ENCODE data around the gene TCP11X2.
"Not testable (repeated sequence)": the region's sequence is repeated elsewhere in the genome, so short reads cannot be mapped to it uniquely, and the experiment has no call there.

The TCP11X2 gene

DNA sequence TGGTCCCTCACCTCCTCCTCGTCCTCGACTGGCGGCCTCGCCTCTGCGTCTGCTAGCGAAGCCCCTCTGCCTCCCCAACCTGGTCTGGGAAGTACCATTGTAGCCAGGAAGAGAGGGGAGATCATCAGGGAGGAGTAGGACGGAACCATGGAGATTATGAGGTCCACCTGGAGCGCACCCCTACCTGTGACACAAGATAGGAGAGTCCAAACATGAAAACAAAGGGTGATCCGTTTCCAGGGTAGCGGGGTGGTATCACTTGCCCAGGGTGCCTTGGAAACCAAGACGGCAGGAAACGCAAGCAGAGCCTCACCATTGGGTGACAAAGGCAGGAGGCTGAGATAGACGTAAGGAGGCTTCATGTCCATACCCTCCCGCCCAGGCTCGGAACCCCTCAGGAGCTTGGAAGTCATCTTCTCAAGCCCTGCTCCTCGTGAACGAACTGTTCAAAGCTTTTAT is at the start of gene TCP11X2:
Gene TCP11X2, minus strand, starts transcription at position 51 of the 459 bp plus-strand sequence.
- DNase-seq (ENCODE audit: low spot score) = not testable (repeated sequence)

DNA sequence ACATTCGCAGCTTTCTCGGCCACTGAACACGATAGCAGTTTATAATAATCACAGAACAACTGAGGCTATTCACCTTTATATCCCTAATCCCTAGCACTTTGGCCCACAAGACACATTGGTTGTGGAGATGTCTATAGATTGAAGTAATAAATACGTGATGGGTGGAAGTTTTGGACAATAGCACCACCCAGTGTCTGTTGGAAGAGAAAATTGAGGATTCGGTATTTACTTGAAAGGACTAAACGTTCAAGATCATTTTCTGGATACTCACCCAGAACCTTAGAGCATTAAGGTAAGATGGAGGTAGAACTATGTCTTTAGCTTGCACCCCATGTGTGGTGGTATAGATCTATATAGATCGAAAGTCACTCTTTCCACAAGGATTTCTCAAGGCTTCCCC is 45.7 kb upstream of the TCP11X2 start:
- no peak for DNase-seq (ENCODE audit: low spot score)
- TF ChIP-seq, protein P1, sequence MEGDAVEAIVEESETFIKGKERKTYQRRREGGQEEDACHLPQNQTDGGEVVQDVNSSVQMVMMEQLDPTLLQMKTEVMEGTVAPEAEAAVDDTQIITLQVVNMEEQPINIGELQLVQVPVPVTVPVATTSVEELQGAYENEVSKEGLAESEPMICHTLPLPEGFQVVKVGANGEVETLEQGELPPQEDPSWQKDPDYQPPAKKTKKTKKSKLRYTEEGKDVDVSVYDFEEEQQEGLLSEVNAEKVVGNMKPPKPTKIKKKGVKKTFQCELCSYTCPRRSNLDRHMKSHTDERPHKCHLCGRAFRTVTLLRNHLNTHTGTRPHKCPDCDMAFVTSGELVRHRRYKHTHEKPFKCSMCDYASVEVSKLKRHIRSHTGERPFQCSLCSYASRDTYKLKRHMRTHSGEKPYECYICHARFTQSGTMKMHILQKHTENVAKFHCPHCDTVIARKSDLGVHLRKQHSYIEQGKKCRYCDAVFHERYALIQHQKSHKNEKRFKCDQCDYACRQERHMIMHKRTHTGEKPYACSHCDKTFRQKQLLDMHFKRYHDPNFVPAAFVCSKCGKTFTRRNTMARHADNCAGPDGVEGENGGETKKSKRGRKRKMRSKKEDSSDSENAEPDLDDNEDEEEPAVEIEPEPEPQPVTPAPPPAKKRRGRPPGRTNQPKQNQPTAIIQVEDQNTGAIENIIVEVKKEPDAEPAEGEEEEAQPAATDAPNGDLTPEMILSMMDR (IDR thresholded peaks at IDR 0.05; ENCODE audit: extremely low read depth, missing control alignments) = no peak

DNA sequence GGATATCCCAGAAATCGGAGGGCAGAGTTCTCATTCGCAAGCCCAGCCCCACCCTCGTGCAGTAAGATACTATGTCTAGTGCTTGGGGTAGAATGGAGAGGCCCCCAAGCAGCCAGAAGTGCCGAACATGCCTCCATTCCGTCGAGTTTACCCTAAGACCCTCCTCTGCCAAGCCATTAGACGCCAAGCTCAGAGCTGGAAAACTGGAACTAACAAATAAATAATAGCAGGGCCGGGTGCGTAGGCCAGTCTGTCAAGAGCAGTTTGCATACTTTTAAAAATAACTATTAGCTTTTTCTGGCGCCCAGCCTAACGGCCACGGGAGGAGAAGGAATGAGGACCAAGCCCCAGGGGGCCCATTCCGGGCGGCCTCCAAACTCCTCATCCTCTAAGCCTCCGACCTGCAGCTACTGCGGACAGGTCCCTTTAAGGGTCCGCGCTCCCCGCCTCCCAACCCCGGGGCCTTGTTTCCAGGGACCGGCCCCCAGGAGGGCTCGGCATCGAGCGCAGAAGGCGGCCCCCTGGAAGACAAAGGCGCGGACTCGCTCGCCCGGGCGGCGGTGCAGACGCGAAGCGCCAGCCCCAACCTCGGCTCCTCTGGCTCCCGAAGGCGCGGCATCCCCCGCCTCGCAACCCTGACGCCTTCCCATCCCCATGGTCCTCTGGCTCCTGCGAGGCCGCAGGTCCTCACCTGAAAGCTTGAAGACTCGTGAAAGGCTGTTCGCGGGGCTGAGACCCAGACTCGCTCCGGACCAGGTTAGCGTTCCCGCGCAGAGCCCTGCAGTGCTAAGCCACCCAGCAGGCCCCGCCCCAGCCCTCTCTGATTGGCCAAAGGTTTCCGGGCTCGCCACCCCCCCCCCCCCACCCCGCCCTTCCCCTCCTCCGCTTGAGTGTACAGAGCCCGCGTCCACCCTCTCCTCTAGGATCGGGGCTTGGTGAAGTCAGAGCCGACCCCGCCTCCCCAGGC is 44.6 kb upstream of the TCP11X2 start, which contains the start of gene TMSB15A:
Gene TMSB15A, minus strand, starts transcription at position 765 of the 967 bp plus-strand sequence.
- peak; percentile 41 for DNase-seq (ENCODE audit: low spot score)
- TF ChIP-seq, protein P1 (IDR thresholded peaks at IDR 0.05; ENCODE audit: extremely low read depth, missing control alignments) = no peak

DNA sequence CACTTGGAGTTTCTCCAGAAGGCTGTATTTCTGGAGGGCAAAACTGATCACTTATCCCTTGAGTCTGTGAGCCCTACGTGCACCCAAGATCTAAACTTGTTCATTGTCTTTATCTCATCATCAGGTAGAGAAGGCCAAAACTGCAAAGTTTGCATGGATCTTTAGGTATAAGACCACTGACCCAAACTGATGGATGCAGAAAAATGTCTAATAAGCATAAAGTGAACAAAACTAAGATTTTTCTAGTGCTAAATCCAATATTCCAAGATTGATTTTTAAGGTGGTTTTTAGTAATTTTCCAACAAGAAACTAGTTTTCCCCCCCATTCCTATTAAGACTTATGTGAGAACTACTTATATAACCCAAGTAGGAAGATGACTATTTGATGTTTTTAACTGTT is 42.9 kb upstream of the TCP11X2 start:
- no peak for DNase-seq (ENCODE audit: low spot score)
- TF ChIP-seq, protein P1 (IDR thresholded peaks at IDR 0.05; ENCODE audit: extremely low read depth, missing control alignments) = no peak

DNA sequence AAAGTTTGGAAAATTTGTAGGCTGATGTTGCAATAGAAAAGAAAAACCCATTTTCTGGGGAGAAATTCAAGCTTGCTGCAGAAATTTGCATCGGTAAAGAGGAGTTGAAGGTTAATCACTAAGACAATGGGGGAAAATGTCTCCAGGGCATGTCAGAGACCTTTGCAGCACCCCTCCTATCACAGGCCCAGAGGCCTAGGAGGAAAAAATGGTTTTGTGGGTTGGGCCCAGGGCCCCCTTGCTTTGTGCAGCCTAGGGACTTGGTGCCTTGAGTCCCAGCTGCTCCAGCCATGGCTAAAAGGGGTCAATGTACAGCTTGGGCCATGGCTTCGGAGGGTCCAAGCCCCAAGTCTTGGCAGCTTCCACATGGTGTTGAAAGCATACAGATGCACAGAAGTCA is 27.1 kb upstream of the TCP11X2 start:
- TF ChIP-seq, protein P1 (IDR thresholded peaks at IDR 0.05; ENCODE audit: extremely low read depth, missing control alignments) = no peak
- DNase-seq (ENCODE audit: low spot score) = no peak

DNA sequence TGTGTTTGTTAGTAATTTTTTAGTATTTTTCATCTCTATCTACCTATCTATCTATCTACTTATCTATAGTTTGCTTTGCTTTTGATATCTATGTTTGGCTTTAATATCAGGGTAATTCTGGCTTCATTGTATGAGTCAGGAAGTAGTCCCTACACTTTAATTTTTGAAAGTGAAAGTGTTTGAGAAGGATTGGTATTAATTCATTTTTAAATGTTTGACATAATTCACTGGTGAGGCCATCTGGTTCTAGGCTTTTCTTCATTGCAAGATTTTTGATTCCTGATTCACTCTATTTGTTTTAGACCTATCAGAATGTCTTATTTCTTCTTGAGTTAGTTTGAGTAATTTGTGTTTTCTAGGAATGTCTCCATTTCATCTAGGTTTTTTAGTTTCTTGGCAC is 20.2 kb upstream of the TCP11X2 start:
- TF ChIP-seq, protein P1 (IDR thresholded peaks at IDR 0.05; ENCODE audit: extremely low read depth, missing control alignments) = no peak
- DNase-seq (ENCODE audit: low spot score) = no peak

DNA sequence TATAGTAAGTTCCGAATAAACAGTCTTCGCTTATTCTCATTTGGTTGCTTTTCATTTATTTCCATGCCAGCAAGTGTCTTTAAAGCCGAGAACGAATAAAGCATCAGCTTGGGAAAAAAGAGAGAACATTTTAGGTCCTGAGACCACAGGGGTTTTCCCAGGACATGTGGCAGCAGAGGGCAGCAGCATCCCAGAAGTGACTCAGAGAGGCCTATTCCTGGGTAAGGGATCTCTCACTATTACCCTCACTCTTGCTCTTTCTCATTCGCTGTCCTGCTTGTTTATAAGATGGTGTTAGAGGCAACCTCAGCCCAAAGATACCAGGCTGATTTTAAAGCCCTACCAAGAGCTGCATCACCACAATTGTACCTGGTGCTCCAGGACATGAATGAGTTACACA is 7.2 kb upstream of the TCP11X2 start:
- not testable (repeated sequence) for DNase-seq (ENCODE audit: low spot score)

DNA sequence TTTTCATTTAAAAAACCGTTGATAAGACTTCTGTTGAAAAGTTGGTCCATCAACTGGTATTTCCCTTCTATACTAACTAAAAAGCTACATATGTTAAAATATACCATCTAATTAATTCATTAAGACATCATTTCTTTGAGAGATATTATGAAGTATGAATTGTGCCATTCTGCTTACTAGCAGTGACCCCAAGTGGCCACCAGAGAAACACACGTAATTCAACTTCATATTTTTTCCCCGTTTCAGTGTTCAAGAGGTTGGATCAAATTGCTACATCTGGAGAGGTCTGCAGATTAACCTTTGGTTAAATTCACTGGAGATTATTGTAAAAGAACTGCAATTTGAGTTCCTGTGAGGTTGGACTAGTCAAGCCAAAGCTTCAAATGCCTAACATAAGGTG is 1.4 kb downstream of the TCP11X2 start:
- not testable (repeated sequence) for DNase-seq (ENCODE audit: low spot score)

DNA sequence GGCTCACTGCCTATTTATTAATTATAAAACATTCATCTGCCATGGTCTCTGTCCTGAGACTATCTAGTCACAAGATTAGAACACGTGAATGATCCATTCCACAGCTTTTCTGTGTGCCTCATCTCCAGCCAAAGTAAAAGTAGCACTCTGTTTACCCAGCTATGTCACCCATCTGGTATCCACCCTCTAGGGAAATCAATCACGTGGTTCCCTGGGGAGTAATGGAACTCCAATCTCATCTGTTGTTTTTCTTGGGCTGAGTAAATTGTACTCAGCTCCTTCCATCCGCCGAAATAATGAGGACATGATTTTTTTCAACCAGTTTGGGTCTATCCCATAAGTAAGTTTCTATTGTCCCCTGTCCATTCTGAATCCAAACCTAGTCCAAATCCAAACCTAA is 13.0 kb downstream of the TCP11X2 start:
- not testable (repeated sequence) for DNase-seq (ENCODE audit: low spot score)

DNA sequence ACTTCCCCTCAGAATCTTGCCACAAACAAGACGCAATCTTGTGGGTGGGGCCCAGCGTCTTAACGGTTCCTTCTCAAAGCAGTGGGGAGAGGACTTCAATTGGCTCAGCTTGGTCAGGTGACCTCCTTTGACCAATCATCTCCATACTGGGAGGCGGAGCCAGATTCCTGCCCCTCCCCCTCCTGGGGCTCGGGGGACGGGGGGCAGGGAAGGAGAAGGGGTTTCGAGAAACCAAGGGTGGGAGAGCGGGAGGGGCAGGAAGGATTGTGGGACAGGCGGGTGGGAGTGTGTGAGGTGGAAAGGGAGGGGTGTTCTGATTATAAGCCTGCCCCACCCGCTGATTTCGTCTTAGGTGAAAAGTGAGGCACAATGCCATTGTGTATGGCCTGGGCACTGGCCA is 31.7 kb downstream of the TCP11X2 start, which contains the start of gene NXF2B:
Gene NXF2B, minus strand, starts transcription at position 101 of the 400 bp plus-strand sequence. CDS start 59,972 bp downstream, outside the sequence.
- not testable (repeated sequence) for DNase-seq (ENCODE audit: low spot score)

DNA sequence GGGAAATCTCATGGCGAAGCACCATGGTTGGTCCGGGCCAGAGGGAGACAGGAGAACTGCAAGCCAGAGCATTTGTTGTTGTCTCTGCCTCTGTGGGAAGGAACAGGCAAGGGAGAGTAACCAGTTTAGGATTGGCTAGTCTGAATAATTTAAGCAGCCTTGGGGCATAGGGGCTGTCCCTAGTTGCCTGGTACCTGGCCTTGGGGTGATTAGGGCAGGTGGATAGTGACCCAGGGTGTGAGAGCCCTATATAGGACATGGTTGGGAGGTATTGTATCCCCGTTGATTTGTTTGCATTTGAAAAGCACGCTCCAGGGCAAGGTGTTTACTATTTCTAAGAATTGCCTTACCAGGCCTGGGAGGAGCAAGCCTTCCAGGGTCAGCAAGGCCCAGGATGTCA is 57.1 kb downstream of the TCP11X2 start:
- DNase-seq (ENCODE audit: low spot score) = not testable (repeated sequence)

Data from GM20000 (cell line).